HepG2 (cell line): ENCODE data around the gene CKS2. TPM values are rescaled to one million over a fixed set of nuclear protein-coding genes. Genes with fewer than 3 reads are reported as not detected.

Source experiments
- ATAC-seq: fragments of 200-7000 bp; cut with Tn5 transposase; 3 replicates; pipeline ENCODE4 v1.9.1; 2020; ENCODE audit warnings: mild to moderate bottlenecking, moderate library complexity
- BruUV-seq: library from RNA; stranded (reverse); fragments of 400-500 nt; replicated peaks from 2 replicates; lab custom pipeline; 2021; lab: Mats Ljungman, UMichigan
- CTCF ChIA-PET: fragments of 300-600 bp; formaldehyde crosslinking; extraction: SDS; loops from one replicate; lab custom pipeline; 2021; ENCODE audit warnings: low total read pairs, inconsistent platforms, low intra/inter-chr PET ratio; lab: Yijun Ruan, JAX
- POLR2A ChIA-PET: fragments of 350-600 bp; sonication (Branson Sonifier 250); formaldehyde crosslinking; loops from one replicate; lab custom pipeline; 2020; ENCODE audit warnings: antibody characterized with exemption, inconsistent platforms; lab: Yijun Ruan, JAX
- DNase-seq: peaks from one replicate; pipeline ENCODE4 v3.0.0-alpha.2; 2015; ENCODE audit warnings: low spot score
- FAIRE-seq: peaks from 3 replicates; lab custom pipeline; 2011; peaks lifted over from hg19 to GRCh38; lab: Jason Lieb, UNC
- H2AFZ ChIP-seq: one replicate; pipeline ENCODE4 v1.6.1; 2011; ENCODE audit warnings: low read length, inconsistent platforms
- H3K27ac ChIP-seq: fragments of 300-600 bp; 3 replicates; pipeline ENCODE4 v1.8.0; 2011; ENCODE audit warnings: mixed run types, mild to moderate bottlenecking, mixed read lengths, low read length, inconsistent platforms; ENCODE audit not compliant: insufficient read depth; ENCODE audit errors: extremely low read length
- H3K27me3 ChIP-seq, 2 experiments: fragments of 200-600 bp in 1 of 2; 2 replicates in 1 of 2; 3 replicates in 1 of 2; pipeline versions ENCODE4 v1.6.0 to v1.8.0; 2011; ENCODE audit warnings: low read length in 2 of 2, mild to moderate bottlenecking in 2 of 2, moderate library complexity in 2 of 2, inconsistent platforms in 1 of 2; ENCODE audit not compliant: insufficient read depth in 2 of 2, control insufficient read depth in 1 of 2
- H3K36me3 ChIP-seq, 2 experiments: fragments of 200-600 bp in 1 of 2; replicated peaks in 1 of 2; 2 replicates in 1 of 2; 3 replicates in 1 of 2; pipeline versions ENCODE4 v1.5.1 to v1.8.0; 2011; ENCODE audit warnings: low read length in 2 of 2, inconsistent platforms in 1 of 2; ENCODE audit not compliant: insufficient read depth in 2 of 2, control insufficient read depth in 1 of 2
- H3K4me1 ChIP-seq: 2 replicates; pipeline ENCODE4 v1.5.1; 2012; ENCODE audit warnings: low read length, inconsistent platforms; ENCODE audit not compliant: insufficient read depth
- H3K4me2 ChIP-seq: 2 replicates; pipeline ENCODE4 v1.6.0; 2011; ENCODE audit warnings: low read depth, low read length, inconsistent platforms
- H3K4me3 ChIP-seq, 3 experiments: fragments of 200-600 bp in 1 of 3; sonication (generic), shearing (Covaris generic) in 1 of 3; replicated peaks in 1 of 3; 2 replicates each; pipeline ENCODE4 v1.5.1; 2011 to 2016; ENCODE audit warnings: low read length in 3 of 3, inconsistent platforms in 2 of 3, low read depth in 2 of 3, mild to moderate bottlenecking in 2 of 3, control low read depth in 1 of 3, mixed read lengths in 1 of 3; ENCODE audit not compliant: insufficient read depth in 1 of 3
- H3K79me2 ChIP-seq: one replicate; pipeline ENCODE4 v1.6.1; 2011; ENCODE audit warnings: low read length, inconsistent platforms; ENCODE audit not compliant: insufficient read depth
- H3K9ac ChIP-seq: 2 replicates; pipeline ENCODE4 v1.6.0; 2011; ENCODE audit warnings: mild to moderate bottlenecking, low read depth, low read length, inconsistent platforms; ENCODE audit not compliant: insufficient read depth
- H3K9me3 ChIP-seq: 2 replicates; pipeline ENCODE4 v1.5.1; 2012; ENCODE audit warnings: mild to moderate bottlenecking, low read length
- H4K20me1 ChIP-seq: 2 replicates; pipeline ENCODE4 v1.6.0; 2011; ENCODE audit warnings: inconsistent platforms, mild to moderate bottlenecking, low read length, moderate library complexity; ENCODE audit not compliant: insufficient read depth
- DPF2 ChIP-seq: sonication (generic); formaldehyde crosslinking; IDR thresholded peaks from 2 replicates; pipeline ENCODE4 v1.4.0; 2020; ENCODE audit warnings: mild to moderate bottlenecking, low read depth, missing genetic modification reagents, borderline replicate concordance
- ERF ChIP-seq: IDR thresholded peaks from 2 replicates; pipeline ENCODE4 v1.6.1; 2018; ENCODE audit warnings: missing biosample characterization, missing genetic modification reagents
- FOXA1 ChIP-seq, 2 experiments: fragments of 450-650 bp in 1 of 2; sonication (generic) in 1 of 2; formaldehyde crosslinking in 1 of 2; IDR thresholded peaks; 2 replicates each; pipeline versions ENCODE4 v1.4.0 to v1.6.1; 2016 to 2020; ENCODE audit warnings: missing genetic modification reagents in 1 of 2
- KDM1A ChIP-seq: IDR thresholded peaks from 2 replicates; pipeline ENCODE4 v1.6.1; 2016; ENCODE audit warnings: missing compliant biosample characterization
- PATZ1 ChIP-seq: sonication (generic); formaldehyde crosslinking; IDR thresholded peaks from 2 replicates; pipeline ENCODE4 v1.4.0; 2020; ENCODE audit warnings: missing genetic modification reagents
- ZFP1 ChIP-seq: IDR thresholded peaks from 2 replicates; pipeline ENCODE4 v1.6.1; 2016
- ZMYM2 ChIP-seq: sonication (generic); formaldehyde crosslinking; IDR thresholded peaks from 2 replicates; pipeline ENCODE4 v1.8.0; 2022; ENCODE audit warnings: mild to moderate bottlenecking, missing genetic modification reagents
- ZNF781 ChIP-seq: sonication (generic); formaldehyde crosslinking; IDR thresholded peaks from 2 replicates; pipeline ENCODE4 v1.5.1; 2020; ENCODE audit warnings: borderline replicate concordance, mild to moderate bottlenecking, missing genetic modification reagents; ENCODE audit errors: not compliant biosample characterization
- in situ Hi-C: cut with HindIII; loops from 2 replicates; pipeline ENCODE4 v1.10.0; 2017; ENCODE audit warnings: low pct_unique_long_range_greater_than_20kb; ENCODE audit not compliant: extremely low pct_ligation_motif_present
- intact Hi-C: fragments of 100-400 bp; cut with micrococcal nuclease; formaldehyde crosslinking; loops from one replicate; pipeline ENCODE4 v1.10.0; 2022; ENCODE audit not compliant: unreplicated experiment
- polyA plus RNA-seq, 8 experiments: library from polyadenylated mRNA; depleted of rRNA in 3 of 8; stranded (reverse) in 7 of 8; unstranded in 1 of 8; fragments of >200 nt; fragmentation: Illumina TruSeq in 4 of 8; extraction: Trizol in 4 of 8; gene quantifications; 2 replicates each; pipeline versions ENCODE4 v1.2.1 to v1.2.3, GENCODE V29; 2011 to 2016; ENCODE audit warnings: low read depth in 4 of 8, missing spikeins in 1 of 8, mixed read lengths in 1 of 8; ENCODE audit not compliant: insufficient read depth in 1 of 8
- total RNA-seq, 5 experiments: library from RNA; depleted of rRNA; stranded (reverse); fragments of >200 nt; fragmentation: Illumina TruSeq; extraction: Trizol; gene quantifications; 2 replicates each; pipeline ENCODE4 v1.2.3, GENCODE V29; 2016; ENCODE audit warnings: low read depth in 1 of 5

The CKS2 gene
- total and polyA plus RNA-seq, 2 of the 13 experiments (the other 11 are each of a cell fraction or from before 2014, with no cell fraction given): 251 to 317 TPM

GRCh38 chr9:89315482-89315881 is 4.5 kb downstream of the CKS2 start:
- BruUV-seq: no TSS peak
- no peak for FAIRE-seq
- H3K4me1 ChIP-seq: peaks cover 61% of the 10 kb centered on the region
- no peak overlapping the region for H2AFZ ChIP-seq
- peaks cover 0 to 23% of the 10 kb centered on the region in 2 experiments; a peak in 2 of 5 replicates for H3K36me3 ChIP-seq
- peaks cover 28% of the 10 kb centered on the region for H4K20me1 ChIP-seq
- no peak for TF ChIP-seq KDM1A
- TF ChIP-seq ZFP1 (CRISPR knock-in tag): no peak
- TF ChIP-seq ZMYM2 (CRISPR knock-in tag): no peak
- no peak for TF ChIP-seq ZNF781 (CRISPR knock-in tag)
- no peak for TF ChIP-seq PATZ1 (CRISPR knock-in tag)
- TF ChIP-seq ERF (CRISPR knock-in tag): no peak
- TF ChIP-seq FOXA1 (IDR thresholded peaks at IDR 0.05): no peak
- TF ChIP-seq FOXA1 (CRISPR knock-in tag; IDR thresholded peaks at IDR 0.05): no peak
- TF ChIP-seq DPF2: no peak
- TF ChIP-seq, all 625 proteins: peak for 0
- no peak for ATAC-seq
- H3K4me3 ChIP-seq: no peak overlapping the region; a peak in 1 of 6 replicates
- in situ Hi-C loops (loop anchor here (10.0 kb wide), 1 partner anchor 239 kb away; no protein-coding TSS in a partner anchor), intact Hi-C loops (no loop called here)
- no peak overlapping the region for H3K27ac ChIP-seq
- no peak for DNase-seq
- POLR2A ChIA-PET: no interaction called here
- no peaks in the 10 kb centered on the region; a peak in 1 of 5 replicates for H3K27me3 ChIP-seq
- peak overlapping the region; percentile 83 for H3K4me2 ChIP-seq
- peaks cover 78% of the 10 kb centered on the region for H3K79me2 ChIP-seq
- CTCF ChIA-PET: no interaction called here
- no peaks in the 10 kb centered on the region for H3K9me3 ChIP-seq
- H3K9ac ChIP-seq: no peak overlapping the region
